ENCODE data around the gene LRRC40. TPM values are rescaled to one million over a fixed set of nuclear protein-coding genes. Genes with fewer than 3 reads are reported as not detected.

LRRC40 gene
- total RNA-seq, 2 experiments from 2014 or later: 19.4 to 24.7 TPM

Other genes starting within 250 kb of the LRRC40 start
- gene SRSF11, start 15.8 kb upstream of the LRRC40 start, total RNA-seq: 100 to 1,000 TPM; 188 to 204 TPM
- 10 to 100 TPM; 19.7 to 24.6 TPM for gene ANKRD13C, start 149.1 kb upstream of the LRRC40 start, total RNA-seq
- 1 to 10 TPM; 2.0 to 2.9 TPM for gene CTH, start 205.7 kb upstream of the LRRC40 start, total RNA-seq